Cardiac fibroblast (primary cell): ENCODE data around the gene SIGMAR1.

Source experiments
- DNase-seq, 2 donors: peaks; one replicate each; pipeline versions ENCODE4 v3.0.0 to v3.0.0-alpha.2; 2010; ENCODE audit warnings: low read depth in 2 of 2
- H3K4me3 ChIP-seq, 2 donors: replicated peaks in 1 of 2; 1 replicate in 1 of 2; 2 replicates in 1 of 2; pipeline ENCODE4 v1.5.1; 2011; ENCODE audit warnings: low read depth in 2 of 2, low read length in 2 of 2, mild to moderate bottlenecking in 2 of 2, moderate library complexity in 1 of 2
- CTCF ChIP-seq: IDR thresholded peaks from one replicate; pipeline ENCODE4 v1.5.1; 2011; ENCODE audit warnings: low read depth, mild to moderate bottlenecking, low read length, inconsistent platforms

The SIGMAR1 gene

GRCh38 chr9:34665067-34665380 is 27.4 kb upstream of the SIGMAR1 start:
- no peak for TF ChIP-seq CTCF
- no peak for DNase-seq
- peak overlapping the region; percentile 61 to 62 for H3K4me3 ChIP-seq

- peak; percentile 93 for TF ChIP-seq CTCF
- peak overlapping the region; percentile 61 to 62 for H3K4me3 ChIP-seq
- DNase-seq: peak; percentile 80 to 87
These were observed 26.9 kb upstream of the SIGMAR1 start for GRCh38 chr9:34664281-34665066.

- no peak for TF ChIP-seq CTCF
- no peak for DNase-seq
- no peak overlapping the region for H3K4me3 ChIP-seq
These were observed 25.7 kb upstream of the SIGMAR1 start for GRCh38 chr9:34663303-34663605.

- TF ChIP-seq CTCF: no peak
- no peak for DNase-seq
- H3K4me3 ChIP-seq: no peak within 1 kb of the TSS
These were observed 25.1 kb upstream of the SIGMAR1 start, which contains the start of gene CCL27 for GRCh38 chr9:34662526-34663302. Gene CCL27 (minus strand): TSS chr9:34662657. CDS start chr9:34662633, 24 bp downstream.

GRCh38 chr9:34659592-34660253 is 22.1 kb upstream of the SIGMAR1 start:
- no peak for TF ChIP-seq CTCF
- DNase-seq: peak in 1 of 2 donors; percentile 22
- no peak overlapping the region for H3K4me3 ChIP-seq

GRCh38 chr9:34658461-34658860 is 20.9 kb upstream of the SIGMAR1 start:
- TF ChIP-seq CTCF: no peak
- DNase-seq: no peak
- no peak overlapping the region for H3K4me3 ChIP-seq
